GM19397 (cell line): ENCODE results near the gene AAR2.

Experiments used
- ATAC-seq: cut with Tn5 transposase; IDR thresholded peaks from one replicate; pipeline ENCODE4 v1.9.1; 2021; ENCODE audit warnings: mild to moderate bottlenecking, moderate library complexity; ENCODE audit not compliant: unreplicated experiment

AAR2 gene

DNA sequence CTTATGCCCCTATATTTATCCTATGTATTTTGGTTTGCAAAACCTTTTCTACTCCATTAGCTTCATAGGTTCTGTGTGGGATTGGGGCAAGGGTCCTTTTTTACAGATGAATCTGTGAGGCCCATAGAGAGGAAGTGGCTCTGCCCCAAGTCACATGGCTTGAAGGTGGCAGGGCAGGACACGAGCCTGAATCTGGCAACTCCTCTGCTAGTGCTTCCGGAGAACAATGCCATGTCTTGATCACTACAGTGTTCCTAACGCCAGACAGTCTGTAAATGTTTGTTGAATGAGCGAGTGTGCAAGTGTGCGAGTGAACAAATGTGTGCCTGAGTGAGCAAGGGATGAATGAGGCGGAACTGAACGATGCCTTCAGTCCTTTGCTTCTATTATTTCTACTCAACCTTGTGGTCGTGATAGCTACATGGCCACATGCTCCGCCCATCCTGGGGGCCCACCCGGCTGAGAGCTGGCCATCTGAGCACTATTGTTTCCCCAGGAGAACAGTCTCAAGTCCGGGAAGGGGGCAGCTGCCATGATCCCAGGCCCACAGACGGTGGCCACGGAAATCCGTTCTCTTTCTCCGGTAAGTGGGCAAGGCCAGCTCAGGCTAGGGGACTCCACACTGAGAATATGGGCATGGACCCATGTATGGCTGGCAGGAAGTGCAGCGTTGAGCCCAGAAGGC, 17.8 kb upstream of the AAR2 start:
- no peak for ATAC-seq

DNA sequence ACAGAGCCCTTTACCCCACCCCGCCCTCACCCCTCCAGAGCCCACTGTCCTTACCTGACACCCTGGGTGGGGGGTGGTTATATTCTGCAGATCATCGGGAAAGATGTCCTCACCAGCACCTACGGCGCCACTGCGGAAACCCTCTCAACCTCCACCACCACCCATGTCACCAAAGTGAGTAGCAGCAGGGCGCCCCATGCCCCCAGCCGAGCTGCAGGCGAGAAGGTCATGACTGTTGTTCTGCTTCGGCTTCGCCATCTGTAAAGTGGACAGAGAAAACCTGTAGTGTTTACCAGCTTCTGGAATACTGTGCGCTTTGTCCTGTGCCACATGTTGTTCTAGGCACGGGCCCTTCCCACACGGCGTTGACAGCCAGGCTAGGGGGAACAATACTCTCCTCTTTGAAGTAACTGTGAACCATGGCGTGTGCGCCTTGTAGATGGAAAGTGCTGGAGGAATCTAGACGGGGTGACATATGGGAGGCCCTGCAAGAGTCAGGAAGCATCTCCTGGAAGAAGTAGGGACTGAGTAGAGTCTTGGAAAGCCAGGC, 16.5 kb upstream of the AAR2 start:
- ATAC-seq = no peak

DNA sequence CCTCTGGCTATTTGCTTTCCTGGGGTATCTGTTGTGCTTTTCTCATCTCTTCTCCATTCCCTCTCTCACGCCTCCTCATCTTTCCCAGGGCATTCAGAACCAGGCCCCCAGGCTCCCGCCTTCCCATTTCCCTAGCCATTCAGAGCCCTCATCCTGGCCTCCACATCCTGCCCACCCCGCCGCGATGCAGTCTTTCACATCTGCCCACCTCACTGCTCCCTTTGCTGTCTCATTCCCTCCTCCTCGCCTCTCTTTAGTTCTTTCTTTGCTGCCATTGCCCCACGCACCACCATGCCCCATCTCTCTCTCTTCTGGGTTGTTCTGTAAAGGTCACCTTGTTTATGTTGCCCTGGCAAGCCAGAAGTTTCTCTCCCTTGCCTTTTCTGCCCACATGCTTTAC, 10.6 kb upstream of the AAR2 start:
- ATAC-seq = no peak

DNA sequence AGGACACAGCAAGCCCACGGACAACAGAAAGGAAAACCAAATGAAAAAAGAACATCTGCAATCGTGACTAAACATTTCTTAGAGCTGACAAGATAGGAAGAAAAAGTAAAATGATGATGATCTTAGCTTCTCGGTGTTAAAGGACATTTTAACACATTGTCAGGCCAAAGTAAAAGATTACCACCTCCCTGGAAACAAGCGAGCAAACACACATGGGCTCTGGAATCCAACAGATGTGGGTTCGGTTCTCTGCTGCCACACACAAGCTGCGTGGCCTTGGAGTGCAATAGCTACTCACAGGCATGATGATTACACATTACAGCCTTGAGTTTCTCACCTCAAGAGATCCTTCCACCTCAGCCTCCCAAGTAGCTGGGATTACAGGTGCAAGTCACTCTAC, 7.5 kb upstream of the AAR2 start:
- ATAC-seq = no peak

DNA sequence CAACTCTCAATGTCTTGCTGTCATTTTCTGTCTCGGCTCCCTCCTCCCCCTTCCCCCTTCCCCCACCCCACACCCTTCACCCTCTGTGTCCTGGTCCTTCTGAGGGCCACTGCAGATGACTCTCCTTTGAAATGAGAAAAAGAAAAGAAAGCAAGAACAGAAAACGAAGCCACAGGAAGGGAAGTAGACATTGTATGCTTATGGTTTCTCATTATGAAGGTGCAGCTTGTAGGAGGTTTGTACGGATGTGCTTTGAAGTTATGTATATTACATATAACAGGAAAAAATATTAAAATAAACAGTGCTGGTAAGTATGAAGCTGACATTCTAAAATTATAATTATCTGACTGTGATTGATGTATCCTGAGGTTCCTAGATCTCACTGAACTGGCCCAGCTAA, 6.3 kb upstream of the AAR2 start:
- ATAC-seq = no peak

DNA sequence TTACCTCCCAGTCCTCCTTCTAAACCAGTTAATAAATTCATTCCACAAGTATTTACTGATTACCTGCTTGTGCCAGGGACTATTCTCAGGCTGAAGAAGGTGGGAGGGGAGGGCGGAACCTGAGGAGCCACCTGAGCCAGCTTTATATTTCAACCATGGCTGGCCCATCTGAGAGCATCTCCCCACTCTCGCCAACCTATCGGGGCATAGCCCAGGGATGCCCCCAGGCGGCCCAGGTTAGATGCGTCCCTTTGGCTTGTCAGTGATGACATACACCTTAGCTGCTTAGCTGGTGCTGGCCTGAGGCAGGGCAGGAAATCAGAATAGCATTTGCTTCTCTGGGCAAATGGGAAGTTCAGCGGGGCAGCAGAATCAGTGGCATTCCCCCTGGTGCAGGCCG, 4.9 kb upstream of the AAR2 start:
- no peak for ATAC-seq

DNA sequence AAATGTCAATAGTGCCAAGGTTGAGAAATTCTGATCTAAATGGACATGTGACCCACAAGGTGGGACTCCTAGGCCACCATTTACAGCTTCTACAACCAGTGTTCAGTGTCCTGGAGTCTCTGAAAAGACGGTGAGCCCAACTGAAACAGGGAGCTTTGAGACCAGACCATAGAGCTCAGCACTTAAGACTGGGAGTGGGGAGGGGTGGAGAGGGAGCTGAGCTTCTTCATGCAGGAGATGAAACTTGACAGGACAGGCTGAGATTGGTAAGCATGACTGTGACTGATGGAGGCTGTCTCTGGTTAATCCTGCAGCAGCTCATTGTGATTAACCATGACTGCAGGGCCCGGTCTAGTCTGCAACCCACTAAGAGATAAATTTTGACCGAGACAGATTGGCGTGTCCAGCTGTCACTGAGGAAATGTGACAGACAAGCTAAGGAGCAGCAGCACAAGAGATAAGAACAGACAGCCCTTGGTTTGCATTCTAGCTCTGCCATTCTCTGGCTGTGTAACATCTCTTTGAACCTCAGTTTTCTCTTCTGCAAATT, 1.4 kb upstream of the AAR2 start:
- no peak for ATAC-seq

DNA sequence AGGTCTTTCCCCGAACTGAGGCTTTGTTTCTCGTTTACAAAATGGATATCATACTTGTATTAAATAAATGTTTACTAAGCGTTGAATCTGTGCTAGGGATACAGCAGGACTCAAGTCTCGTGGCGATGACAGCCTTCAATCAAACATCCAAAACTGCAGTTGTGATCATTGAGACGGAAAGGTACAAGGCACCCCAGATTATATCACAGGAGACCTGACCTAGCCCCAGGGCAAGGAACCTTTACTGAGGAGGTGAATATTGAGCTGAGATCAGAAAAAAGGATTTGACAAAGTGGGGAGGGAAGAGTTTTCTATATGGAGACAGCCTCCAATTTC, 476 bp downstream of the AAR2 start:
- ATAC-seq = no peak

DNA sequence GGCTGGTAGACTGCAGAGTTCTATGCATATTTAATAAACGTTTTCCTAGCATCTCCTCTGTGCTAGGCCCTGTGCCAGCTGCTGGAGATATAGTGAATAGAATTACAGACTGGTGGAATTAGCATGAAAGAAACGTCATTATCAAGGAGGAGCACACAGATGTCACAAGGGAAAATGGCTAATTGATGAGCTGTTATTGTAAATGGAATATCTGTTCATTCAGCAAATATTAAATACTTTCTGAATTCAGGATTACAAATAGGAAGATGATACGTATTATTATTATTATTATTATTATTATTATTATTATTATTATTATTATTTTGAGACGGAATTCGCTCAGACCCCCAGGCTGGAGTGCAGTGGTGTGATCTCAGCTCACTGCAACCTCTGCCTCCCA, 1.2 kb downstream of the AAR2 start:
- ATAC-seq = no peak

DNA sequence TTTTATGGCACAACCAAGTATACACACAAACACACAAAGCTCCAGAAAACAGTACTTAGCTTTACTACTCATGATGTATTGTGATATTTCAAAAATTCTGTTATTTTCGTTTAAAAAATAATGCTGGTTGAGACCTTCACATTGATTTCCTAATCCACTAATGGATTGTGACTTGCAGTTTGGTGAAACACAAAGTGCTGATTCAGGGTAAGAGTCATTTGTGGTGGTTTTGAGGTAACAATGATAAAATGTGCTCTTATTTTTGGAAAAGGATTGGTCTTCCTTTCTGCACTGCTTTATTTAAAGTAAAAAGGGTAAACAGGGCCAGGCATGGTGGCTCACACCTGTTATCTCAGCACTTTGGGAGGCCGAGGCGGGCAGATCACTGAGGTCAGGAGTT, 1.9 kb downstream of the AAR2 start:
- ATAC-seq = no peak

DNA sequence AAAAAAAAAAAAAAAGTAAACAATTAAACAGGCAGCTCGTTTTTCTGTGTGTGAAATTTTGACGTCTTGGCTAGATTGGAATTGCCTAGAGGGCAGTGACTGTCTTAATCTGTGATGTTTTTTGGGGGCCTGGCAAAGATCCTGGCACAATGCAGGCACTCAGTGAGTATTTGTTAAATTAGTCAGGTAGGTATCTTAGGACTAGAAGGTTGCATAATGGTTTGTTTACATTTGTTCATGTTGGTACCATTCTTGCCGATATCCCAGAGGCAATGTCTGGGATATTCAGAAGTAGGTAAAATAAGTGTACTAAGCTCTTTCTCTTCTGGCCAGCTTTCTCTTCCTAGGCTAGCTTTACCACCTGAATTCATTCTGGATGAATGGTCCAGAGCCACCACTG, 2.5 kb downstream of the AAR2 start:
- no peak for ATAC-seq

DNA sequence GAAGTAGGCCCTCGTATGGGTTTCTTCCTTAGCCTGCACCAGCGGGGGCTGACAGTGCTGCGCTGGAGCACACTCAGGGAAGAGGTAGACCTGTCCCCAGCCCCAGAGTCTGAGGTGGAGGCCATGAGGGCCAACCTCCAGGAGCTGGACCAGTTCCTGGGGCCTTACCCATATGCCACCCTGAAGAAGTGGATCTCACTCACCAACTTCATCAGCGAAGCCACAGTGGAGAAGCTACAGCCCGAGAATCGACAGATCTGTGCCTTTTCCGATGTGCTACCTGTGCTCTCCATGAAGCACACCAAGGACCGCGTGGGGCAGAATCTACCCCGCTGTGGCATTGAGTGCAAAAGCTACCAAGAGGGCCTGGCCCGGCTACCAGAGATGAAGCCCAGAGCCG, 3.8 kb downstream of the AAR2 start:
- no peak for ATAC-seq

DNA sequence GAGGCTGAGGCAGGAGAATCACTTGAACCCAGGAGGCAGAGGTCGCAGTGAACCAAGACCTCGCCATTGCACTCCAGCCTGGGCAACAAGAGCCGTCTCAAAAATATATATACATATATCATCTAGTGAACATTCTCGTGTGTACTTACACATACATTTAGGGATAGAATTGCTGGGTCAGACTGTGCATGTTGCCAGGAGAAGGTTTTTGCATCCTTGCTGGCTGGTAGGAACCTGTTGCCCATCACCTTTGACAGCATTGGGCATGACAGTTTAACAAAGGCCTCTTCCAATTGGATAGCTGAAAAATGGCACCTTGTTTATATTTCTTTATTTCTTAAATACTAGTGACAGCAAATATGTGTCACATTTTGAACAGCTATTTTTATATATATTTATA, 5.4 kb downstream of the AAR2 start:
- no peak for ATAC-seq

DNA sequence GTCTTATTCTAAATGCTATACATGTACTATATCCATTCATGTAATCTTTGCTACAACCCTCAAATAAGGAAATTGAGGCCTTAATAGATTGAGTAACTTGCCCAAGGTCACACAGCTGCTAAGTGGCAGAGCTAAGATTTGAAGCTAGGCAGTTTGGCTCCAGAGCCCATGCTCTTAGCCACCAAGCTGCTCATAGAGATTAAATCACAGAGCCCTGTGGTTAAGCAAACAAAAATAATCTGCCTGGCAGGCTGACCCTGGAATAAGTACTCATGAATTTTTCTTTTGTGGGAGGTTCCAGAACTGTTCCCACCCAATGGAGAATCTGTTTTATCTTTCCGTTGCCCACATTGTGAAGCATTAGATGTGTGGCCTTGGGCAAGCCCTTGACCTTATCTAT, 7.4 kb downstream of the AAR2 start:
- ATAC-seq = no peak

DNA sequence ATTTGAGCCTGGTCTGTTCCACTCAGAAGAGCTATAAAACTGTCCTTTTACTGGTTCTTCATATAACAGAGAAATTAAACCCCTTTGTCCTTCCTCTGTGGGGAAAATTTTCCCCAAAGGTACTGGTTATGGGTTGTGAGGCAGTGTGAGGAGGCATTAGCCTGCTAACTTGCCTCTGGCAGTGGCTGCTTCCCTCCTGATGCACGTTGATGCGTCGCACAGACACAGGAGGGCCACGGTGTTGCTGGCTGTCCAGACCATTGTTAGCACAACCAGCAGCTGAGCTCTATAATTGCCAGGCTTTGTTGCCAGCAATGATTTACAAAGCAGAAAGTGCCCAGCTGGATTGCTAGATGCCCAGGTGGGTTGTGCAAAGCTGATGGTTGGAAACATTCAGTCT, 10.1 kb downstream of the AAR2 start:
- no peak for ATAC-seq

DNA sequence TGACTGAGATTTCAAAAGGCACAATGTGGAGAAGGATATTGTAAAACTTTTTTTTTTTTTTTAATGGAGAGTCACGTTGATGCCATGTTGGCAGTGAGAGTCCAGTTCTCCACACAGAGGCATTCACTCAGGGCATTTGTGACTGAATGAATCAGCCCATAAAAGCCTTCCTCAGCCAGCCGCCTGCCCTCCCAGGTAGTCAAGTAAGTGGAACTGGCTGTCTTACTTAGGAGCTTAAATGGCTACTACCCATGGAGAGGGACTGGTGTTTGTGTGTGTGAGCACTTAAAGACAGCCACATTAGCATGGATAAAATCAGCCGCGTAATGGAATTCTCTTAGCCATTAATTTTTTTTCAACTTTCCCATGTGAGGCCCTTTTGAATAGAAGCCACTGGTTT, 12.6 kb downstream of the AAR2 start:
- ATAC-seq = no peak

DNA sequence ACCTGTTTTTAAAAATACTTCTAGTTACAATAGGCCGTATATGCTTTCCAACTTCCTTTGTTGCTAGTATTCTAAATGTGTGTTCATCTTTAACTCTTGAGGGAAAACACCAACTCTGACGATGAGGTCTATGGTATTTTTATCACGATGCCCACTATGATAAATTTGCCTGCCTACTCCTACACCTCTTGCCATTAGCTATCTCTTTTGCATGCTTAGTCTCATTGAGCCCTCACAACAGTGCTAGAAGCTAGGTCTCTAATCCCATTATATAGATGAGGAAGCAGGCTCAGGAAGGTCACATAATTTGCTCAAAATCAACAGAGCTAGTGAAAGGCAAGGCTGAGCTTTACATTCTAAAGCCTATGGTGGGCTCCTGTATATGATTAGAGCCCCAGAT, 13.2 kb downstream of the AAR2 start:
- no peak for ATAC-seq

DNA sequence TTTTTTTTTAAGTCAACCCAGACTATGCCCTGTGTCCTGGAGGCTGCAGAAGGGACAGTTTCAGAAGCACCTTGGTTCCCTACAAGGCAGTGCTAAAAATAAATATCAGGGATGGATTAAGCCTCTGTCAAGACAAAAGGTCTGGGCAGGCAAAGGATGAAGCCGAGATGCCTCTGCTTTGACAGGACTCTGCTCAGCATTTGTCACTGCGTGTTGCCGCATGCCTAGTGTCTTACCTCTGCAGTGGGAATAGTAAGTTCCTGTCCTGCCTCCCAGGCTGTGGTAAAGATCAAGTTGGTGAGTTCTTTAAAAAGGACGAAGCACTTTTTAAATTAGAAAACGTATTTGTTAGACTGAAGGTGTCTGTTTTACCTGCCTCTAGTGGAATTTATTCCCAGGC, 15.1 kb downstream of the AAR2 start:
- ATAC-seq = no peak

DNA sequence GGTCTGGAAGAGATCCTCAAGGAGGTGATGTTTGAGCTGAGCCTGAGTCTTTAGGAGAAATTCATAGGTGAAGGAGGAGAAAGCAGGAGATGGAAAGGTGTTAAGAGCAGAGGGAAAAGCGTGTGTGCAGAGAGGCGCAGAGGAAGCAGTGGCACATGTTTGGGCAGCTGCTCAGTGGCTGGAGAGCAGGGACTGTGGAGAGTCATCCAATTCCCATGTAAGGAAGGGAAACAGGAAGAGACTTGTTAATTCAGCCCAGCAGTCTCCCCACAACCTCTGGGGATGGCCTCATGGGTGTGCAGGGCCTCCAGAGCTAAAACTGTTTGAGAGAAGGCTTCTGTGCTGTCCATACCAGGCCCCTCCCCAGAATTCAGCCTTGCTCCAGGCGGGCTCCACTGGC, 16.2 kb downstream of the AAR2 start:
- ATAC-seq = no peak

DNA sequence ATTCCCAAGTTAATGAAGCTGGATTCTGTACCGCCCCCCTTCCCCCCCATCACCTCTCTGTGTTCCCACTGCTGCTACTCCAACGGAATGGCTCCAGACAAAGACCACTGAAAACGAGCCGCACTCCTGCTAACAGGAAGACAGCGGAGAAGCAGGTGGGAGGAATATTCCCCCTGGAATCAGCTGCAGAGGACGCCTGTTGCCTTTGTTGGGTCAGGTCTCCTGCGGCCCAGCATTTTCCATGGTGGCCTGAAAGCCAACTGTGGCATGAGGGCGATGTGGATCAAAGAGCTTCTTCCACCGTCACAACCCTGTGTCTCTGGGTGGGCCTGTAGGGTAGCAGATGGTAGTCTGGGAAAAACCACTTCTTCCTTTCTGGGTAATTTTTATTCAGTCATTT, 16.8 kb downstream of the AAR2 start:
- no peak for ATAC-seq

DNA sequence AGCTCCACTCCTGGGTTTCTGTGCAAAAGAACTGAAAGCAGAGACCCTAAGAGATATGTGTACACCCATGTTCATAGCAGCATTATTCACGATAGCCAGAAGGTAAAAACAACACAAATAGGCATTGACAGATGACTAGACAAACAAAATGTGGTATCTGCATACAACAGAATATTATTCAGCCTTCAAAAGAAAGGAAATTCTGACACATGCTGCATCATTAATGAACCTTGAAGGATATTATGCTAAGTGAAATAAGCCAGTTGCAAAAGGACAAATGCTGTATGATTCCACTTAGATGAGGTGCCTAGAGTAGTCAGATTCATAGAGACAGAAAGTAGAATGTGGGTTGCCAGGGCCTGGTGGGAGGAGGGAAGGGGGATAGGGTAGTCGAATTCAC, 17.8 kb downstream of the AAR2 start:
- no peak for ATAC-seq

DNA sequence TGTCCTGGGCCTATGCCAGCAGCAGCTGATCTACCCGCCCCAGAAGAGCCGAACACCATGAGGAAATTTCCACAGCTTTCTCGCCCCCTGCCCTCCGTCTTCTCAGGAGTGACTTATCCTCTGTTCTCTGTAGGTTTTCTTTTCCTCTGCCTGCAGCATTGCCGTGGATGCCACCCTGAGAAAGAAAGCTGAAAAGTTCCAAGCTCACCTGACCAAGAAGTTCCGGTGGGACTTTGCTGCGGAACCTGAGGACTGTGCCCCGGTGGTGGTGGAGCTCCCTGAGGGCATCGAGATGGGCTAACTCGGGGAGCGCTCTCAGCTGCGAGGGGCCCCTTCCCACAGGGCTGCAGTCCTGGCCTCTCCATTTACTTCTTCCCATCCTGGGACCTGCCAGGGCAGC, 19.2 kb downstream of the AAR2 start:
- ATAC-seq = no peak
